Activated T-helper 17 cell treated with anti-CD3 and anti-CD28 coated beads, Interleukin-2, amount 50 U/mL, for 72 hours (primary cell): ENCODE measurements around the gene CEP295NL. TPM values are rescaled to one million over a fixed set of nuclear protein-coding genes. Genes with fewer than 3 reads are reported as not detected.
"Not testable (repeated sequence)": the region's sequence is repeated elsewhere in the genome, so short reads cannot be mapped to it uniquely, and the experiment has no call there.

Experiments used
- ATAC-seq: fragments of 150-1000 bp; cut with Tn5 transposase; replicated peaks from 2 replicates; pipeline ENCODE4 v1.10.0; 2021; ENCODE audit warnings: mild to moderate bottlenecking, moderate library complexity
- H3K27ac Mint-ChIP-seq: one replicate; pipeline ENCODE4 v1.8.0; 2022; ENCODE audit warnings: mixed read lengths
- H3K27me3 Mint-ChIP-seq: one replicate; pipeline ENCODE4 v1.8.0; 2022; ENCODE audit warnings: mixed read lengths
- H3K36me3 Mint-ChIP-seq: one replicate; pipeline ENCODE4 v1.8.0; 2022; ENCODE audit warnings: low read depth, mild to moderate bottlenecking, mixed read lengths
- H3K4me1 Mint-ChIP-seq: one replicate; pipeline ENCODE4 v1.8.0; 2022; ENCODE audit warnings: mixed read lengths
- H3K4me3 Mint-ChIP-seq: one replicate; pipeline ENCODE4 v1.8.0; 2022; ENCODE audit warnings: mild to moderate bottlenecking, mixed read lengths
- H3K9me3 Mint-ChIP-seq: one replicate; pipeline ENCODE4 v1.8.0; 2022; ENCODE audit warnings: mixed read lengths
- total RNA-seq, 2 donors: library from RNA; stranded (reverse); gene quantifications; one replicate each; pipeline ENCODE4 v1.2.3, GENCODE V29; 2022

Gene CEP295NL
- total RNA-seq, 2 donors from 2014 or later = not detected

DNA sequence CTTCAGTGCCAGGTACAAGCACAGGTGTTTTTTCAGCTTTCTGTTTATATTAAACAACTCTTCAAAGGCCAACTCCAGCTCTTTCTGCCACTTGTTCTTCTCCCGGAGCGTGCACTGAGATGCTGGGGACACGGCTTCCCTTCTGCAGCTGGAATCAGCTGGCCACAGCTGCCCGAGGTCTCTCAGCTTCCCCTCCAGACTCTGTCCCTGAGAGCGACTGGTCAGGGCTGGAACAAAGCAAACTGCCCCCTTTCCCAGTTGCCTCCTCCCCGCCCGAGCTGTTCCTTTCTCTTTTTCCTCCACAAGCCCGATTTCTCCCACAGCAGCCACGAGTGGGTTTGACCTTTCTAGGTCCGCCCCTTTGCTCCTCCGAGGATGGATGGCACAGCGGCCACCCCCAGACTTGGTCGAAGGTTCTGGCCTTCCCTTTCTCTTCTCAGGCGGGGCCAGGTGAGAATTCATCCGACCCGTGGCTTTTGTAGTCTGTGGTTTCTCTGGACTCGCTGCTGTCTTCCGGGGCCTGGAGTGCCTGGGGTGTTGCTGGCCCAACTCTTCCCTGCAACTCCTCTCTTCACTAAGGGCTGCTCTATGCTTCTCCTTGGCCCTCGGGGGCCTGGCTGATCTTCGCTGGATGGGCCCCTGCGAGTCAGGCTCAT lies 11.5 kb downstream of the CEP295NL start:
- H3K36me3 Mint-ChIP-seq = no peaks in the 10 kb centered on the region
- no peak for ATAC-seq
- H3K4me3 Mint-ChIP-seq = peak overlapping the region; percentile 45
- peak overlapping the region; percentile 11 for H3K27ac Mint-ChIP-seq
- peaks cover 5% of the 10 kb centered on the region for H3K27me3 Mint-ChIP-seq
- no peaks in the 10 kb centered on the region for H3K9me3 Mint-ChIP-seq
- H3K4me1 Mint-ChIP-seq = peaks cover 9% of the 10 kb centered on the region

DNA sequence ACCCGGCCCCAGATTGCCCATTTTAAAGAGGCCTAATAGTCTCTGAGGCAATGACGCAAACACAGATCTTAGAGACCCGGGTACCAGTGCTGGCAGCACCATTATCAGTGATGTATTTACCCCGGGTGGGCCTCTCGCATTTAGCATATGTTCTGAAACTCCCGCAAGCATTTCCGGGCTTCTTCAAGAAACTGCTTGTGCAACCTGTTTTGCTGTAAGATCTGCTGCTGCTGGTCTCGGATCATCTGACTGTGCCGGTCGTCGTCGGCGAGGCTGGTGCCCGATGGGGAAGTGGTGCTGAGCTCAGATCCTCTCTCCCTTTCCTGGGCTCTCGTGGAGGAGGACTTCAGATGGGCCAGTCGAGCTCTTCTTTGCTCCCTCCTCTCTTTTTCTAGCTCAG lies 12.5 kb downstream of the CEP295NL start:
- no peaks in the 10 kb centered on the region for H3K36me3 Mint-ChIP-seq
- no peaks in the 10 kb centered on the region for H3K9me3 Mint-ChIP-seq
- peaks cover 9% of the 10 kb centered on the region for H3K4me1 Mint-ChIP-seq
- peak overlapping the region; percentile 45 for H3K4me3 Mint-ChIP-seq
- H3K27ac Mint-ChIP-seq = peak overlapping the region; percentile 11
- peaks cover 5% of the 10 kb centered on the region for H3K27me3 Mint-ChIP-seq
- peak; percentile 73 for ATAC-seq

DNA sequence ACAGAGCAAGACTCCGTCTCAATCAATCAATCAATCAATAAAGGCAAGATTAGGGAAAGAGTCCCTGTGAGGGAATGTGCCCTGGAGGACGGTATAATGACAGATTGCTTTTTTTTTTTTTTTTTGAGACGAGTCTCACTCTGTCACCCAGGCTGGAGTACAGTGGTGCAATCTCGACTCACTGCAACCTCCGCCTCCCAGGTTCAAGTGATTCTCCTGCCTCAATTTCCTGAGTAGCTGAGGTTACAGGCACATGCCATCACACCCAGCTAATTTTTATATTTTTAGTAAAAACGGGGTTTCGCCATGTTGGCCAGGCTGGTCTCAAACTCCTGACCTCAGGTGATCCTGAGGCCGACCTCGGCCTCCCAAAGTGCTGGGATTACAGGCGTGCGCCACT lies 12.9 kb downstream of the CEP295NL start:
- H3K27me3 Mint-ChIP-seq, H3K4me1 Mint-ChIP-seq, H3K9me3 Mint-ChIP-seq, ATAC-seq, H3K36me3 Mint-ChIP-seq: not testable (repeated sequence)
- H3K4me3 Mint-ChIP-seq = peak overlapping the region; percentile 45
- H3K27ac Mint-ChIP-seq = peak overlapping the region; percentile 58

DNA sequence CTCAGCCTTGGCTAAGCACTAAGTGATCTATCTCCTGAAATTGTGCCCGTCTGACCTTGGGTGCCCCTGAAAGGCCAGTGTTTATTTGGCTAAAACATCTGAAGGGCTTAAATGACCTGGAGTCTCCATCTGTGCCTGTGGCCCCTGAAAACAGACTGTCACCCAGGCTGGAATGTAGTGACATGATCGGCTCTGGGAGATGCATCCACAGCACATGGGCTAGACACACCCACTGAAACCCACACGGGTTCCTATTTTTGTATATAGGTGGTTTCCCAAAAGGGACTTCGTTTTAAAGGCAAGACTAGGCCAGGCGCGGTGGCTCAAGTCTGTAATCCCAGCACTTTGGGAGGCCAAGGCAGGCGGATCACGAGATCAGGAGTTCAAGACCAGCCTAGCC lies 13.5 kb downstream of the CEP295NL start:
- peak; percentile 76 for ATAC-seq
- Mint-ChIP-seq H3K36me3 (no peaks in the 10 kb centered on the region), H3K4me3 (peak overlapping the region; percentile 45), H3K4me1 (peaks cover 9% of the 10 kb centered on the region), H3K9me3 (no peaks in the 10 kb centered on the region), H3K27ac (peak overlapping the region; percentile 58), H3K27me3 (peaks cover 5% of the 10 kb centered on the region)

DNA sequence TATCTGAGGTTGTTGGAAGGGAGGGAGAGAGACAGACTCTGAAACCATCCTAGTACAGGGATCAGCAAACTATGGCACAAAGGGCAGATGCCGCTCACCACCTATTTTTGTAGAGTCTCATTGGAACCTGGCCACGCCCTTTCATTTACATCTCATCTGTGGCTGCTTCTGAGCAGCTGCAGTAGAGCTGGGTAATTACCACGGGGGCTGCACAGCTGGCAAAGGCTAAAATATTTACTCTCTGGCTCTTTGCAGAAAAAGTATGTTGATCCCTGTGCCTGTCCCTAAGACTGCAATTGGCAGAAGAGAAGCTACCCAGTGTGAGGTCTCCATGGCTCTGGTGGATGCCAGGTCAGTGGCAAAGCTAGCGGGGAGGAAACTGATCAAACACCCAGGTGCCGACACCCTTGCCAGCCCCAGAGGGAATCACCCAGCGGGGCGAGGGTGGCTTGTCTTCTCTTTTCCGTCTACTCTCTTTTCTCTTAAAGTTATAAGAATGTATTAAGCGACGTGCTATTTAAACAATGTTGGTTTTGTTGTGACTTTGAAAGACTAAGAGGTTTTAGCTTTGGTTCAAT lies 14.0 kb downstream of the CEP295NL start:
- peak overlapping the region; percentile 58 for H3K27ac Mint-ChIP-seq
- H3K9me3 Mint-ChIP-seq = no peaks in the 10 kb centered on the region
- peak overlapping the region; percentile 45 for H3K4me3 Mint-ChIP-seq
- ATAC-seq = no peak
- H3K36me3 Mint-ChIP-seq = no peaks in the 10 kb centered on the region
- peaks cover 9% of the 10 kb centered on the region for H3K4me1 Mint-ChIP-seq
- peaks cover 5% of the 10 kb centered on the region for H3K27me3 Mint-ChIP-seq

GRCh38 chr17:78886954-78887353 lies 16.0 kb downstream of the CEP295NL start:
- Mint-ChIP-seq H3K27me3 (peaks cover 5% of the 10 kb centered on the region), H3K4me3 (no peak overlapping the region), H3K4me1 (peaks cover 9% of the 10 kb centered on the region), H3K27ac (no peak overlapping the region), H3K9me3 (no peaks in the 10 kb centered on the region), H3K36me3 (no peaks in the 10 kb centered on the region)
- no peak for ATAC-seq

DNA sequence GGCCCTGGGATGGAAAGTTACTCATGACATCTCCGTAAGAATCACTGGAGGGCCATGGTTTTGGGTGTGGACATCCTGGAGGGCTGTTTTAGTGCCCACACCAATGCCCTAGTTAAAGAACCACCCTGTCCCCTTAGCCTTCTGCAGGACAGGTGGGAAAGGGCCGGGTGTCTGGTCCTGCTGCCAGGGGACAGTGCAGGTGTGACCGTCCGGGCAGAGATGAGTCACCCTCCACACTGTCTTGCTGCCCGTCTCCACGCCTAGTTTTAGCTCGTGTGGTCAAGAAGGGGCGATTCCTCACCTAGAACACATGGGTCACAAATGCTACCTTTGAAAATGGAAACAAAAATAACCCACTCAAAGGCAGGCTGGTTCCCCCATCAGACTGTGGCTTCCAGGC lies 17.0 kb downstream of the CEP295NL start:
- H3K9me3 Mint-ChIP-seq = no peaks in the 10 kb centered on the region
- H3K36me3 Mint-ChIP-seq = no peaks in the 10 kb centered on the region
- H3K4me3 Mint-ChIP-seq = no peak overlapping the region
- no peak overlapping the region for H3K27ac Mint-ChIP-seq
- no peak for ATAC-seq
- H3K27me3 Mint-ChIP-seq = peaks cover 3% of the 10 kb centered on the region
- H3K4me1 Mint-ChIP-seq = peaks cover 9% of the 10 kb centered on the region

GRCh38 chr17:78884876-78885667 lies 17.9 kb downstream of the CEP295NL start:
- no peak overlapping the region for H3K4me3 Mint-ChIP-seq
- H3K27me3 Mint-ChIP-seq = no peaks in the 10 kb centered on the region

DNA sequence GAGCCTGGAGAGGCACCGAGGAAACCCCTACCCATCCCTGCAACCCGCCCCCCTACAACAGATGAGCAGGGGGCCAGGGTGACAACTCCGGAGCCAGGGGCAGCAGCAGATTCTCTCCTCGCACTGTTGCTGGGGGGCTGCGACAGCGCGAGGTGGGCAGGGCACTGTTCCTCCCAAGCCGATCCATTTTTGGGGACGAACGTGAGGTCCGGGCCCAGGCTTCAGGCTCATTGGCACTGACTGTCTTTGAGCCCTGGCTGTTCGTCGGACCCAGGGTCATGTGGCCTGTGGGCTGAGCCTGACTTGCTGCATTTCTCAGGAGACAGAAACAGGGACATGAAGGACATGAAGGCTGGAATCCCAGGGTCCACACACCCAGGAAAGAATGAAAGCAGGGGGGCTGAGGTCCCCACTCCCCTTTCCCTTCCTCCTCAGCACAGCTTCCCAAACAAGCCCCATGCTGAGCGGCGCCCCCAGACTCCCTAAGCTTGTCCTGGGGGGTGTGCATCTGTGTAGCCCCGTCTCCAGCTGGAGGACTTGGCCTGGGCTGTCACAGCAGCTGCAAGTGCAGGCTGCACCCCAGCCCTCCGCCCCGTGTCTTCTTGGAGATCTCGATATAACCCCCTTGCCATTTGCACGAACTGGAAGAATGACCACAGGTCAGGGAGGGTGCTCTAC lies 18.7 kb downstream of the CEP295NL start:
- H3K4me3 Mint-ChIP-seq = no peak overlapping the region
- H3K27me3 Mint-ChIP-seq = no peaks in the 10 kb centered on the region
- H3K4me1 Mint-ChIP-seq = peaks cover 11% of the 10 kb centered on the region
- no peaks in the 10 kb centered on the region for H3K9me3 Mint-ChIP-seq
- no peak for ATAC-seq
- H3K36me3 Mint-ChIP-seq = no peaks in the 10 kb centered on the region
- H3K27ac Mint-ChIP-seq = no peak overlapping the region

More at GRCh38 chr17:78884876-78885667, 17.9 kb downstream of the CEP295NL start:
- Mint-ChIP-seq H3K9me3 (no peaks in the 10 kb centered on the region), H3K27ac (no peak overlapping the region), H3K36me3 (no peaks in the 10 kb centered on the region), H3K4me1 (peaks cover 11% of the 10 kb centered on the region)
- no peak for ATAC-seq

GRCh38 chr17:78883533-78884131 lies 19.4 kb downstream of the CEP295NL start:
- no peaks in the 10 kb centered on the region for H3K36me3 Mint-ChIP-seq
- H3K27ac Mint-ChIP-seq = no peak overlapping the region
- peaks cover 3% of the 10 kb centered on the region for H3K27me3 Mint-ChIP-seq
- no peak for ATAC-seq
- no peak overlapping the region for H3K4me3 Mint-ChIP-seq
- H3K4me1 Mint-ChIP-seq = peaks cover 12% of the 10 kb centered on the region
- H3K9me3 Mint-ChIP-seq = no peaks in the 10 kb centered on the region

DNA sequence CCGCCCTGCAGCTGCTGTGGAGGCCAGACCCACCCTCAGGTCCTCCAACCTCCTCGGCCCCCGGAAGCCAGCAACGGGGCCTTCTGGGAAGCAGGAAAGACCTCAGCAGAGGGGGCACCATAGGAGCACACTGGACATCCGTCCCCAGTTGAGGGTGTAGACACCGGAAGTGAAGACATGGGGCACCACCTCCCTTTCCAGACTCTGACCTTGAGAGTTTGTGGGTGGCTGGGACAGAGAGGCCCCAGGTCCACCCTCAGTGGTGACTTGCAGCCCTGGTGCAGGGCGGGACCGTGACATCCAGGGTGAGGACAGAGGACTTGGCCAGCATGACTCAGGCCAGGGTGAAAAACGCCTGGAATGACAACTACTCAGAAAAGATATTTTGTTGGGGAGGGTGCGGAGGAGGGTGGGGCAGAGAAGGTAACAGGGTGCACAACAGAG lies 19.9 kb downstream of the CEP295NL start:
- H3K4me3 Mint-ChIP-seq = no peak overlapping the region
- no peaks in the 10 kb centered on the region for H3K9me3 Mint-ChIP-seq
- no peak for ATAC-seq
- H3K27me3 Mint-ChIP-seq = peaks cover 3% of the 10 kb centered on the region
- H3K27ac Mint-ChIP-seq = no peak overlapping the region
- H3K36me3 Mint-ChIP-seq = no peaks in the 10 kb centered on the region
- peaks cover 12% of the 10 kb centered on the region for H3K4me1 Mint-ChIP-seq

DNA sequence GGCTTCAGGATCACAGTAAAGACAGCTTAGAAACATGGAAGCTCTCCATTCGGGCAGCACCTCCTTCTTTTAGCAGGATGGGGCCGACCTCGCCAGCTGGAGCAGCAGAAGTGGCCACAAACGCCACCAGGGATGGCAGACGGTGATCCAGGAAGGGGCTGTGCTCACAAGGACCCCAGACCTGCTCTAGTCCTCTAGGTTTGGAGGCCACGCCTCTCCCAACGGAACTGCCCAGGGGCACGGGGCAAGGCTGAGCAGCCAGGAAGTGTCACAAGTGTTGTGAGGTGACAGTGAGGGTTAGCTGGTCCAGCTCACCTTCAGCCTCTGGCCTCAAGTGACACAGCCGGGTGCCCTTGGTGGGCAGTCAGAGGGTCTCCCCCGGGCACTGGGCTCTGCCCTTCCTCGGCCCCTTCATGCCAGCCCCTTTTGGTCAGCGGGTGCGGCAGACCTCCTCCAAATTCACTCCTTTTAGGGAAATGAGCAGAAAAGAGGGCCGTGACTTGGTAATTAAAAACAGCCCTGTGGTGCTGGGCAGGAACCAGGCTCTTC lies 20.4 kb downstream of the CEP295NL start:
- Mint-ChIP-seq H3K4me3 (no peak overlapping the region), H3K27me3 (peaks cover 3% of the 10 kb centered on the region), H3K36me3 (no peaks in the 10 kb centered on the region), H3K27ac (no peak overlapping the region), H3K4me1 (peaks cover 12% of the 10 kb centered on the region), H3K9me3 (no peaks in the 10 kb centered on the region)
- no peak for ATAC-seq

GRCh38 chr17:78879635-78880186 lies 23.3 kb downstream of the CEP295NL start:
- ATAC-seq = peak; percentile 80
- peak overlapping the region; percentile 60 for H3K4me3 Mint-ChIP-seq
- peaks cover 12% of the 10 kb centered on the region for H3K27me3 Mint-ChIP-seq
- peaks cover 16% of the 10 kb centered on the region for H3K4me1 Mint-ChIP-seq
- H3K36me3 Mint-ChIP-seq = no peaks in the 10 kb centered on the region
- H3K27ac Mint-ChIP-seq = peak overlapping the region; percentile 84
- H3K9me3 Mint-ChIP-seq = no peaks in the 10 kb centered on the region
